DOHH2 (cell line): ENCODE data around the gene RARG.
A peak's percentile ranks its signal among the peaks of the same experiment; 100 is the strongest.

Source experiments
- EZH2phosphoT487 ChIP-seq: fragments of 200-600 bp; sonication (generic); IDR thresholded peaks from 2 replicates; pipeline ENCODE4 v1.6.1; 2017; ENCODE audit warnings: borderline replicate concordance, mild to moderate bottlenecking, antibody characterized with exemption, low read length, moderate library complexity, mixed read lengths
- TF ChIP-seq, protein P1 (sequence below): fragments of 200-600 bp; sonication (generic); IDR thresholded peaks from one replicate; pipeline ENCODE4 v1.5.1; 2014; ENCODE audit warnings: antibody characterized with exemption, mild to moderate bottlenecking, low read depth, low read length; ENCODE audit not compliant: poor library complexity, severe bottlenecking

GRCh38 chr12:53213348-53213747, 18.7 kb downstream of the RARG start:
- TF ChIP-seq, protein P1, sequence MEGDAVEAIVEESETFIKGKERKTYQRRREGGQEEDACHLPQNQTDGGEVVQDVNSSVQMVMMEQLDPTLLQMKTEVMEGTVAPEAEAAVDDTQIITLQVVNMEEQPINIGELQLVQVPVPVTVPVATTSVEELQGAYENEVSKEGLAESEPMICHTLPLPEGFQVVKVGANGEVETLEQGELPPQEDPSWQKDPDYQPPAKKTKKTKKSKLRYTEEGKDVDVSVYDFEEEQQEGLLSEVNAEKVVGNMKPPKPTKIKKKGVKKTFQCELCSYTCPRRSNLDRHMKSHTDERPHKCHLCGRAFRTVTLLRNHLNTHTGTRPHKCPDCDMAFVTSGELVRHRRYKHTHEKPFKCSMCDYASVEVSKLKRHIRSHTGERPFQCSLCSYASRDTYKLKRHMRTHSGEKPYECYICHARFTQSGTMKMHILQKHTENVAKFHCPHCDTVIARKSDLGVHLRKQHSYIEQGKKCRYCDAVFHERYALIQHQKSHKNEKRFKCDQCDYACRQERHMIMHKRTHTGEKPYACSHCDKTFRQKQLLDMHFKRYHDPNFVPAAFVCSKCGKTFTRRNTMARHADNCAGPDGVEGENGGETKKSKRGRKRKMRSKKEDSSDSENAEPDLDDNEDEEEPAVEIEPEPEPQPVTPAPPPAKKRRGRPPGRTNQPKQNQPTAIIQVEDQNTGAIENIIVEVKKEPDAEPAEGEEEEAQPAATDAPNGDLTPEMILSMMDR, result peak; percentile 96
- no peak for TF ChIP-seq EZH2phosphoT487
